AG09319 (cell line): Measurements from ENCODE around the gene ALKBH8.
A peak's percentile ranks its signal among the peaks of the same experiment; 100 is the strongest.
"Not testable (repeated sequence)": the region's sequence is repeated elsewhere in the genome, so short reads cannot be mapped to it uniquely, and the experiment has no call there.

Experiments
- DNase-seq: peaks from one replicate; pipeline ENCODE4 v3.0.0-alpha.2; 2010; ENCODE audit warnings: low read depth; ENCODE audit errors: extremely low read depth
- TF ChIP-seq, protein P1 (sequence below): IDR thresholded peaks from 2 replicates; pipeline ENCODE4 v1.5.1; 2011; ENCODE audit warnings: low read depth, mild to moderate bottlenecking, inconsistent platforms, low read length, moderate library complexity

Gene ALKBH8

DNA sequence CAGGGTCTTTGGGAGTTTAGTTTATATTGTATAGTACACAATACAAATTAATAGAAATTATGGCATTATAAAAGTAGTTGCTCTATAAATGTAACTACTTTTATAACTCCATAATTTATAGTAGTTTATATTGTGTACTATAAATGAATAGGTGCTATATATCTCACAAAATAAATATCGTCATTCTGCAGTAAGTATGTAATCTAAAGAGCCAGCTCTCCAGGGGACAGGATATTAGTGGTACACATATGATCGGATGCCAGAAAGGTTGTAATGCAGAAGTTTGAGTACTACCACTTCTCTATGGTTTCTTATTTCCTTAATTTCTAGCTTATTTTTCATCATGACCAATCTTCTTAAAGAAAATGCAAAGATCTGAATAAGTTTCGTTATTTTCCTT lies 87.7 kb downstream of the ALKBH8 start:
- no peak for DNase-seq
- TF ChIP-seq, protein P1, sequence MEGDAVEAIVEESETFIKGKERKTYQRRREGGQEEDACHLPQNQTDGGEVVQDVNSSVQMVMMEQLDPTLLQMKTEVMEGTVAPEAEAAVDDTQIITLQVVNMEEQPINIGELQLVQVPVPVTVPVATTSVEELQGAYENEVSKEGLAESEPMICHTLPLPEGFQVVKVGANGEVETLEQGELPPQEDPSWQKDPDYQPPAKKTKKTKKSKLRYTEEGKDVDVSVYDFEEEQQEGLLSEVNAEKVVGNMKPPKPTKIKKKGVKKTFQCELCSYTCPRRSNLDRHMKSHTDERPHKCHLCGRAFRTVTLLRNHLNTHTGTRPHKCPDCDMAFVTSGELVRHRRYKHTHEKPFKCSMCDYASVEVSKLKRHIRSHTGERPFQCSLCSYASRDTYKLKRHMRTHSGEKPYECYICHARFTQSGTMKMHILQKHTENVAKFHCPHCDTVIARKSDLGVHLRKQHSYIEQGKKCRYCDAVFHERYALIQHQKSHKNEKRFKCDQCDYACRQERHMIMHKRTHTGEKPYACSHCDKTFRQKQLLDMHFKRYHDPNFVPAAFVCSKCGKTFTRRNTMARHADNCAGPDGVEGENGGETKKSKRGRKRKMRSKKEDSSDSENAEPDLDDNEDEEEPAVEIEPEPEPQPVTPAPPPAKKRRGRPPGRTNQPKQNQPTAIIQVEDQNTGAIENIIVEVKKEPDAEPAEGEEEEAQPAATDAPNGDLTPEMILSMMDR, result no peak

DNA sequence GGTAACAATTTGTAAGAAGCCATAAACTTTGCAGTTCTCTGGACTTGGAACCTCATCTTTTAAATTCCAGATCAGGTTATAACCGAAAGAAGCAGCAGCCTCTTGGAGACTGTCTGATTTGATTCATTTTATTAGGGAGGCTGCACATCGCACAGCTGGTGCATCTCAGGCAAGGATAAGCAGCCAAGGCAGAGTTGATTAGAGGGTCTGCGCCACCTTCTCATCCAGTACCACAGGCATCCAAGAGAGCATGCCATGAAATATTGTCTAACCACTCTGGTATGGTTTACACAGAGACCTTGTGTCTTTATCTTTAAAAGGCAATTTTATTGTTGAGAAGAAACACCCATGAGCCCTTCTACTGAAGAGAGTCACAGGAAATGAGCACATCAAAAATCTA lies 91.7 kb downstream of the ALKBH8 start:
- TF ChIP-seq, protein P1, result no peak
- no peak for DNase-seq

DNA sequence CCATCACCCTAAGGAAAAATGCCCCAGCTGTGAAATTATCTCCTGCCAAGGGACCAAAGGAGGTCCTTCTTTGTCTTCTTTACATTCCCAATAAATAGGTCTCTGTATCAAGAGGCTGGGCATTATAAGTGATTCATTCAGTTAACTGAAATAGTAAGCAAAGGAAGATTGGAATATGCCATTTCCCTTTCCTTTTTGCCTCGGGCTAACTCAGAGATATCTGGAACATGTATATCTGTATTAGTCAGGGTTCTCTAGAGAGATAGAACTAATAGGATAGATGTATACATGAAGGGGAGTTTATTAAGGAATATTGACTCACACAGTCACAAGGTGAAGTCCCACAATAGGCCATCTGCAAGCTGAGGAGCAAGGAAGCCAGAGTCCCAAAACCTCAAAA lies 92.6 kb downstream of the ALKBH8 start:
- TF ChIP-seq, protein P1, result no peak
- no peak for DNase-seq

DNA sequence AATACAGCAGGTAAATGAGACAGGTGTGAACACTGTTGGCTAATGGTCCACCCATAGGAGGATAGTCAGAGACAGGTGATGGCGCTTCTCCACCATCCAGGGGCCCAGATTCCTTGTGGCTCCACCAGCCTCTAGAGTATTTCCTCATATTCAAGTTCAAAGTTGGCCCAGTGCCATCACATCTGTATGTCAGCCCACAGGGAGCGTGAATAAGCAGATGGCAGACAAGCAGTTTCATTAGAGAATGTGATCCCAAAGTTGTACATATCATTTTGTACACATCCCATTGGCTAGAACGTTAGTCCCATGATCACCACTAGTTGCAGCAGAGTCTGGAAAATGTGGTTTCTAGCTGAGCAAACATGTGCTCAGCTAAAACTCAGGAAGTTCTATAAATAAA lies 96.9 kb downstream of the ALKBH8 start:
- TF ChIP-seq, protein P1, result no peak

DNA sequence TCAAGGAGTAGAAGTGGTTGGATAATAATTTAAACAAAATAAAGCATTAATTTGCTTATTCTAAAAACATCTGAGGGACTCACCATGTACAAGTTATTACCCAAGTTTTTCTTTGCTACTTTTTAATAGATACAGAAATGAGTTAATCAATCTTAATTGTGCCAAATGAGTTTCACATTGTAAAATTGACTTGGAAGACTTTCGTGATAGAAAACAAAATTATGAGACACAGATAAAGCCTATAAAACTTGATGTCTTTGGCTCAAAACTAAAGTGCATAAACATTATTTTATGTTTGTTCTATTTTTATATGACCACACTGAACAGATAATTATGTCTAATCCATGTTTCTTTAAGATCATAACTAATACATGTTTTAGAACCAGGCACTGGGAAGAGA lies 97.8 kb downstream of the ALKBH8 start:
- TF ChIP-seq, protein P1, result no peak
- DNase-seq, result no peak

More for the DNA sequence above, 96.9 kb downstream of the ALKBH8 start:
- DNase-seq, result no peak

DNA sequence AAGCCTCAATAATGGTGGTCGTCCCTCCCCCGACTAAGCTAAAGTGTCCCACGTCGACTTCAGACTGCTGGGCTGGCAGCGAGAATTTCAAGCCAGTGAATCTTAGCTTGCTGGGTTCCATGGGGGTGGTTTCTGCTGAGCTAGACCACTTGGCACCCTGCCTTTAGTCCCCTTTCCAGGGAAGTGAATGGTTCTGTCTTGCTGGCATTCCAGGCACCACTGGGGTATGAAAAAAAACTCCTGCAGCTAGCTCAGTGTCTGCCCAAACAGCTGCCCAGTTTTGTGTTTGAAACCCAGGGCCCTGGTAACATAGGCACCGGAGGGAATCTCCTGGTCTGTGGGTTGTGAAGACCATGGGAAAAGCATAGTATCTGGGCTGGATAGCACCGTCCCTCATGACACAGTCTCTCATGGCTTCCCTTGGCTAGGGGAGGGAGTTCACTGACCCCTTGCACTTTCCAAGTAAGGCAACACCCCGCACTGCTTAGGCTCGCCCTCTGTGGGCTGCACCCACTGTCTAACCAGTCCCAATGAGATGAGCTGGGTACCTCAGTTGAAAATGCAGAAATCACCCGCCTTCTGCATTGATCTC lies 99.2 kb downstream of the ALKBH8 start:
- not testable (repeated sequence) for DNase-seq

DNA sequence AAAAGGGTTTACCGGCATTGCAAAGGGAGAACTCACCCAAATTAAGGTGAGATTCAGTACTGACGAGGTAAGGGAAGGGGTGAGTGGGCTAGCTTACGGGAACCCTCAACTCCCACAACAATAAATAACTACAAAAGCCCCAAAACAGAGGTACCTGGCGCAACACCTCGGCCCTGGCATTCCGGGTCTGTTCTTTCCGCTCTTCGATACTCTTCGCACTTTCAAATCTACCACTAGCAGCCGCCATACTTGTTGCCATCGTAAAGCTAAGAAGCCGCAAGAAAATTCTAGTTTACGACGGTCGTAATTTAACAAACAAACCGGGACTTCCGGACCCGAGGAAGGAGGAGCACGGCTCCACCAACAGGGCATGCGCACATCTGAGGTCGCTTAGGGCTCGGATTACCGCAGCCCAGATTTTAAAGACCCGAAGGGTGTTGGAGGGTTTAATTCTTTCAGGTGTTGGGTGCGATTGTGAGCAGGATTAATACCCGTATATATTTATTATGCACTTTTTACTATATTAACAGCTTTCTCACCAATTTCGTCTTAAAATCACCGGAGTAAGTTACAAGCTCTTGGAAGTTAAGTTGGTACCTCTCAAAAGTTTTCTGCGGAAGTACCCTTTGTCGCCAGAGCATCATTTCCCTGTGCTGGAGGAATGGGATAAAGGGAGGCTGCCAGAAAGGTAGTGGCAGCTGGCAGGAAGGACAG lies 107.8 kb downstream of the ALKBH8 start, which contains the start of gene CWF19L2:
TSS of gene CWF19L2 (minus strand) at position 268 of the 714 bp plus-strand sequence. CDS start at position 259, 9 bp downstream.
- peak; percentile 86 for DNase-seq
- TF ChIP-seq, protein P1, result no peak
